H1 (cell line): ENCODE results near the gene DNMT1. TPM values are rescaled to one million over a fixed set of nuclear protein-coding genes. Genes with fewer than 3 reads are reported as not detected.

Experiments used
- CTCF ChIA-PET: fragments of 300-600 bp; sonication (Branson Sonifier 250); formaldehyde crosslinking; loops from one replicate; lab custom pipeline; 2021; ENCODE audit not compliant: partially characterized antibody; lab: Charles Lee
- POLR2A ChIA-PET: fragments of 300-600 bp; sonication (Branson Sonifier 250); formaldehyde crosslinking; loops from one replicate; lab custom pipeline; 2021; ENCODE audit warnings: inconsistent platforms; ENCODE audit not compliant: partially characterized antibody; lab: Charles Lee
- DNase-seq, 2 experiments: peaks; one replicate each; pipeline versions ENCODE4 v3.0.0 to v3.0.0-alpha.2; 2010 to 2022; ENCODE audit warnings: low spot score in 2 of 2, low read depth in 1 of 2, mixed read lengths in 1 of 2
- FAIRE-seq: peaks from 2 replicates; lab custom pipeline; 2011; peaks lifted over from hg19 to GRCh38; lab: Jason Lieb, UNC
- H2AFZ ChIP-seq: 2 replicates; pipeline ENCODE4 v1.8.1; 2012; ENCODE audit warnings: low read length, inconsistent platforms
- H2AK5ac ChIP-seq: 2 replicates; pipeline ENCODE4 v1.6.1; 2013; ENCODE audit warnings: low read depth, low read length
- H2BK120ac ChIP-seq: replicated peaks from 2 replicates; pipeline ENCODE3; 2013; ENCODE audit warnings: low read depth, low read length, inconsistent platforms
- H2BK12ac ChIP-seq: 2 replicates; pipeline ENCODE4 v1.6.1; 2013; ENCODE audit warnings: low read depth, low read length
- H2BK15ac ChIP-seq: 2 replicates; pipeline ENCODE4 v1.6.1; 2013; ENCODE audit warnings: low read length
- H2BK20ac ChIP-seq: 2 replicates; pipeline ENCODE4 v1.6.1; 2013; ENCODE audit warnings: low read length
- H2BK5ac ChIP-seq: 2 replicates; pipeline ENCODE4 v1.6.1; 2013; ENCODE audit warnings: low read depth, low read length
- H3K14ac ChIP-seq: 2 replicates; pipeline ENCODE4 v1.6.1; 2013; ENCODE audit warnings: inconsistent platforms; ENCODE audit not compliant: insufficient read length
- H3K18ac ChIP-seq: 2 replicates; pipeline ENCODE4 v1.6.1; 2013; ENCODE audit warnings: low read length; ENCODE audit errors: extremely low read depth
- H3K23ac ChIP-seq: 2 replicates; pipeline ENCODE4 v1.6.1; 2013; ENCODE audit warnings: inconsistent platforms; ENCODE audit not compliant: insufficient read length
- H3K23me2 ChIP-seq: 2 replicates; pipeline ENCODE4 v1.6.1; 2013; ENCODE audit warnings: low read depth, low read length
- H3K27ac ChIP-seq: 2 replicates; pipeline ENCODE4 v1.6.1; 2011; ENCODE audit warnings: low read depth, low read length, inconsistent platforms
- H3K27me3 ChIP-seq, 4 experiments: replicated peaks in 1 of 4; 1 replicate in 1 of 4; 2 replicates in 3 of 4; pipeline versions ENCODE4 v1.6.1 to v1.8.1; 2011 to 2013; ENCODE audit warnings: low read length in 3 of 4, mild to moderate bottlenecking in 3 of 4, inconsistent platforms in 2 of 4, mixed read lengths in 2 of 4, moderate library complexity in 1 of 4; ENCODE audit not compliant: control insufficient read depth in 3 of 4, insufficient read depth in 3 of 4; ENCODE audit errors: extremely low read depth in 1 of 4
- H3K36me3 ChIP-seq, 4 experiments: 2 replicates each; pipeline versions ENCODE4 v1.6.1 to v1.8.1; 2011 to 2013; ENCODE audit warnings: mild to moderate bottlenecking in 4 of 4, low read length in 3 of 4, moderate library complexity in 2 of 4, control low read depth in 1 of 4, inconsistent platforms in 1 of 4; ENCODE audit not compliant: insufficient read depth in 4 of 4, control insufficient read depth in 2 of 4
- H3K4ac ChIP-seq: replicated peaks from 2 replicates; pipeline ENCODE3; 2013; ENCODE audit warnings: low read length, low read depth, mixed read lengths, inconsistent platforms; ENCODE audit not compliant: insufficient read length
- H3K4me1 ChIP-seq, 4 experiments: replicated peaks in 1 of 4; 1 replicate in 1 of 4; 2 replicates in 3 of 4; pipeline versions ENCODE4 v1.6.1 to v1.8.1; 2011 to 2013; ENCODE audit warnings: low read length in 3 of 4, inconsistent platforms in 2 of 4, mixed read lengths in 1 of 4; ENCODE audit not compliant: insufficient read depth in 4 of 4, control insufficient read depth in 3 of 4
- H3K4me2 ChIP-seq, 2 experiments: 2 replicates each; pipeline versions ENCODE4 v1.6.1 to v1.8.1; 2011 to 2013; ENCODE audit warnings: low read depth in 2 of 2, low read length in 2 of 2, control low read depth in 1 of 2, inconsistent platforms in 1 of 2, mild to moderate bottlenecking in 1 of 2; ENCODE audit not compliant: insufficient read depth in 1 of 2
- H3K4me3 ChIP-seq, 4 experiments: fragments of 200-600, 300-600 bp in 1 of 4; sonication (generic), shearing (Covaris generic), sonication (Bioruptor Twin) in 1 of 4; 2 replicates each; pipeline versions ENCODE4 v1.5.1 to v1.8.1; 2011 to 2016; ENCODE audit warnings: low read length in 4 of 4, low read depth in 3 of 4, control low read depth in 2 of 4, inconsistent platforms in 2 of 4, mild to moderate bottlenecking in 2 of 4, mixed read lengths in 1 of 4, moderate library complexity in 1 of 4; ENCODE audit not compliant: insufficient read depth in 2 of 4; ENCODE audit errors: extremely low read depth in 1 of 4
- H3K56ac ChIP-seq: replicated peaks from 2 replicates; pipeline ENCODE3; 2013; ENCODE audit warnings: low read depth, mild to moderate bottlenecking, mixed read lengths, low read length, inconsistent platforms; ENCODE audit not compliant: insufficient read length
- H3K79me1 ChIP-seq: 2 replicates; pipeline ENCODE4 v1.6.1; 2013; ENCODE audit warnings: low read depth, low read length, control low read depth
- H3K79me2 ChIP-seq, 2 experiments: 2 replicates each; pipeline versions ENCODE4 v1.6.1 to v1.8.1; 2012 to 2013; ENCODE audit warnings: low read length in 2 of 2, mild to moderate bottlenecking in 2 of 2, inconsistent platforms in 1 of 2; ENCODE audit not compliant: insufficient read depth in 2 of 2, control insufficient read depth in 1 of 2
- H3K9ac ChIP-seq, 4 experiments: replicated peaks in 1 of 4; 1 replicate in 1 of 4; 2 replicates in 3 of 4; pipeline versions ENCODE4 v1.6.1 to v1.8.1; 2011 to 2013; ENCODE audit warnings: low read depth in 3 of 4, low read length in 3 of 4, control low read depth in 2 of 4, mild to moderate bottlenecking in 2 of 4, moderate library complexity in 2 of 4, inconsistent platforms in 1 of 4; ENCODE audit errors: extremely low read depth in 1 of 4
- H3K9me3 ChIP-seq, 2 experiments: 2 replicates each; pipeline versions ENCODE4 v1.6.1 to v1.8.1; 2012 to 2013; ENCODE audit warnings: mild to moderate bottlenecking in 2 of 2, moderate library complexity in 2 of 2, control low read depth in 1 of 2, inconsistent platforms in 1 of 2, low read depth in 1 of 2, low read length in 1 of 2, mixed read lengths in 1 of 2; ENCODE audit not compliant: insufficient read depth in 2 of 2
- H4K20me1 ChIP-seq, 2 experiments: replicated peaks in 1 of 2; 2 replicates each; pipeline versions ENCODE3 to v1.8.1; 2011 to 2013; ENCODE audit warnings: inconsistent platforms in 2 of 2, low read length in 2 of 2, mild to moderate bottlenecking in 1 of 2; ENCODE audit not compliant: insufficient read depth in 2 of 2, control insufficient read depth in 1 of 2
- H4K5ac ChIP-seq: 2 replicates; pipeline ENCODE4 v1.6.1; 2013; ENCODE audit warnings: low read length, low read depth, mixed read lengths, inconsistent platforms; ENCODE audit not compliant: insufficient read length
- H4K8ac ChIP-seq: 2 replicates; pipeline ENCODE4 v1.8.0; 2013; ENCODE audit warnings: mild to moderate bottlenecking, moderate library complexity, low read length, inconsistent platforms; ENCODE audit not compliant: insufficient read depth; ENCODE audit errors: extremely low read depth
- H4K91ac ChIP-seq: replicated peaks from 2 replicates; pipeline ENCODE3; 2013; ENCODE audit warnings: low read length, mixed read lengths, inconsistent platforms; ENCODE audit not compliant: insufficient read length
- BACH1 ChIP-seq: IDR thresholded peaks from 2 replicates; pipeline ENCODE4 v1.6.1; 2012; ENCODE audit warnings: low read length, improper control_type of control experiment
- RNF2 ChIP-seq: fragments of 200-900, 300-1000 bp; sonication (generic); IDR thresholded peaks from 2 replicates; pipeline ENCODE4 v1.7.1; 2016; ENCODE audit warnings: borderline replicate concordance, low read depth, mild to moderate bottlenecking, antibody characterized with exemption, low read length; ENCODE audit not compliant: poor library complexity, severe bottlenecking; ENCODE audit errors: missing control alignments
- SP4 ChIP-seq: IDR thresholded peaks from 2 replicates; pipeline ENCODE4 v1.6.1; 2012; ENCODE audit warnings: low read length, inconsistent platforms
- WGBS, 2 experiments: shearing (Covaris generic) in 1 of 2; methylation state at CpG; one replicate each; pipeline versions ENCODE4 v1.1.6 to v1.1.7; 2013 to 2015; ENCODE audit warnings: low lambda C conversion rate in 2 of 2, mixed read lengths in 2 of 2, inconsistent platforms in 1 of 2, low coverage in 1 of 2, missing lambda C conversion rate in 1 of 2; ENCODE audit not compliant: insufficient replicate concordance in 2 of 2, insufficient coverage in 1 of 2, insufficient read length in 1 of 2; ENCODE audit errors: extremely low coverage in 1 of 2, missing lambda C conversion rate in 1 of 2; 5-methylcytosine and 5-hydroxymethylcytosine counted together
- polyA plus RNA-seq, 7 experiments: library from polyadenylated mRNA; depleted of rRNA in 3 of 7; stranded (reverse) in 5 of 7; unstranded in 2 of 7; fragments of >200 nt in 5 of 7; fragments of 200-250 nt in 2 of 7; gene quantifications; 1 replicate in 5 of 7; 2 replicates in 1 of 7; 4 replicates in 1 of 7; pipeline versions ENCODE4 v1.2.1 to v1.2.3, GENCODE V29; 2011 to 2013; ENCODE audit warnings: missing spikeins in 2 of 7, mixed read lengths in 2 of 7
- total RNA-seq: library from RNA; stranded (reverse); fragmentation: NEBNext Ultra II Directional; extraction: Animal tissue kit (Norgen Biotek cat#: 25700); gene quantifications from 2 replicates; pipeline ENCODE4 v1.2.1, GENCODE V29; 2021
- TF ChIP-seq, protein P1 (sequence below), 3 experiments: IDR thresholded peaks; 1 replicate in 2 of 3; 2 replicates in 1 of 3; pipeline versions ENCODE4 v1.5.1 to v1.6.1; 2011; ENCODE audit warnings: low read length in 3 of 3, mild to moderate bottlenecking in 3 of 3, inconsistent platforms in 2 of 3, low read depth in 1 of 3, moderate library complexity in 1 of 3; ENCODE audit not compliant: insufficient read depth in 1 of 3; ENCODE audit errors: control extremely low read depth in 1 of 3

DNMT1 gene
- total and polyA plus RNA-seq, 2 of the 8 experiments (the other 6 are each of a cell fraction or from before 2014, with no cell fraction given): 101 to 210 TPM

DNA sequence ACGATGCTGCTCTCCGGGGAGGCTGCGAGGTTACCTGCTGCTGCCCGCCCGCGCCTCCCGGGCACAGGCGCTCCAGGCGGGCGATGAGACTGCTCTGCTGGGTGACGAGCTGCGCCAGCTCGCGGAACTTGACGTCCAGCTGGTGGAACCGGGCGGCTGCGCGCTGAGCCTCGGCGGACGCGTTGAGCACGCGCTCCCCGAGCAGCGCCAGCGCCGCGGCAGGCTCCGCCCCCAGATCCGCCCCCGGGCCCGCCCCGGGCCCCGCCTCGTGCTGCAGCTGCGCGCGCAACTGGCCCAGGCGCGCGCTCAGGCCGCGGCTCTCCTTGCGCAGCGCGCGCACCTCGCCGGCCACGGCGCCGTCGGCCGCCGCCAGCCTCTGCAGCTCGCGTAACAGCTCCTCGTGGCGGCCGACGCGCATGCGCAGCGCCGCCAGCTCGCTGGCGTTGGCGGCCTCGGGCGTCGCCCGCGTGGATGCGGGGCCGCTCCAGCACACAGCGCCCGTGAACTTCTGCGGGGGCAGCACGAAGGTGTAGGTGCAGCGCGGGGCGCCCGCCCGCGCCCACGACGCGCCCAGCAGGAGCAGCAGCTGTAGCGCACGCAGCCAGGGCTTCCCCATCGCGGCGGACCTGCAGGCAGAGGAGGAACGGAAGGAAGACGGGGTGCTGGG is 98.7 kb downstream of the DNMT1 start:
- peaks cover 0 to 6% (median 2%) of the 10 kb centered on the region in 4 experiments; a peak in 3 of 7 replicates for H3K4me1 ChIP-seq
- peaks cover 2% of the 10 kb centered on the region; the same call in 1 of the 2 replicates for H3K23me2 ChIP-seq
- no peak overlapping the region for H3K27ac ChIP-seq
- no peaks in the 10 kb centered on the region; a peak in 1 of 8 replicates for H3K36me3 ChIP-seq
- peak overlapping the region in 2 of 4 experiments; percentile 70 to 77; a peak in 5 of 7 replicates for H3K9ac ChIP-seq
- H2BK15ac ChIP-seq: no peak overlapping the region
- WGBS, 2 experiments: 6% methylated on average over 48 of the region's 97 CpGs; no CpG with 5 or more reads in 1 of the 2 experiments
- peak overlapping the region; percentile 81 for H4K5ac ChIP-seq
- H3K27me3 ChIP-seq: peaks cover 8 to 29% (median 23%) of the 10 kb centered on the region in 4 experiments
- H3K4me2 ChIP-seq: peak overlapping the region; percentile 41 to 76; a peak in 3 of 4 replicates
- no peak overlapping the region for H2BK120ac ChIP-seq
- ChIA-PET POLR2A (interaction anchor here (0.7 to 15.1 kb wide), 7 partner anchors 9 to 405 kb away, joined by 3 to 240 read pairs (median 3); partner anchors contain the start of genes P2RY11, PPAN and SHFL), CTCF (interaction anchor here (0.6 to 1.4 kb wide), 9 partner anchors 23 to 306 kb away, joined by 3 to 4 read pairs (median 3); no protein-coding TSS in a partner anchor)
- H3K23ac ChIP-seq: no peak overlapping the region
- no peak overlapping the region for H3K14ac ChIP-seq
- FAIRE-seq (no peak), DNase-seq (peak; percentile 79 to 96)
- H2BK20ac ChIP-seq: no peak overlapping the region
- no peaks in the 10 kb centered on the region for H3K79me1 ChIP-seq
- peak overlapping the region; percentile 98 for H4K8ac ChIP-seq
- no peaks in the 10 kb centered on the region for H3K79me2 ChIP-seq
- H3K4me3 ChIP-seq: peak overlapping the region; percentile 29 to 57 (median 39)
- peak overlapping the region; percentile 23; the same call in 1 of the 2 replicates for H2BK12ac ChIP-seq
- H3K56ac ChIP-seq: no peak overlapping the region
- no peak overlapping the region for H2AK5ac ChIP-seq
- peaks cover 0 to 2% of the 10 kb centered on the region in 2 experiments; a peak in 1 of 4 replicates for H3K9me3 ChIP-seq
- peak overlapping the region; percentile 93; the same call in 1 of the 2 replicates for H3K18ac ChIP-seq
- peaks cover 0 to 5% of the 10 kb centered on the region in 2 experiments for H4K20me1 ChIP-seq
- no peak overlapping the region for H3K4ac ChIP-seq
- H2BK5ac ChIP-seq: peak overlapping the region; percentile 77; the same call in 1 of the 2 replicates
- peak overlapping the region; percentile 92; the same call in 1 of the 2 replicates for H2AFZ ChIP-seq
- peak overlapping the region; percentile 98 for H4K91ac ChIP-seq
- 0 out of 2 replicates have a peak, but pooled peaks have one; percentile 3 for TF ChIP-seq BACH1
- TF ChIP-seq, protein P1, sequence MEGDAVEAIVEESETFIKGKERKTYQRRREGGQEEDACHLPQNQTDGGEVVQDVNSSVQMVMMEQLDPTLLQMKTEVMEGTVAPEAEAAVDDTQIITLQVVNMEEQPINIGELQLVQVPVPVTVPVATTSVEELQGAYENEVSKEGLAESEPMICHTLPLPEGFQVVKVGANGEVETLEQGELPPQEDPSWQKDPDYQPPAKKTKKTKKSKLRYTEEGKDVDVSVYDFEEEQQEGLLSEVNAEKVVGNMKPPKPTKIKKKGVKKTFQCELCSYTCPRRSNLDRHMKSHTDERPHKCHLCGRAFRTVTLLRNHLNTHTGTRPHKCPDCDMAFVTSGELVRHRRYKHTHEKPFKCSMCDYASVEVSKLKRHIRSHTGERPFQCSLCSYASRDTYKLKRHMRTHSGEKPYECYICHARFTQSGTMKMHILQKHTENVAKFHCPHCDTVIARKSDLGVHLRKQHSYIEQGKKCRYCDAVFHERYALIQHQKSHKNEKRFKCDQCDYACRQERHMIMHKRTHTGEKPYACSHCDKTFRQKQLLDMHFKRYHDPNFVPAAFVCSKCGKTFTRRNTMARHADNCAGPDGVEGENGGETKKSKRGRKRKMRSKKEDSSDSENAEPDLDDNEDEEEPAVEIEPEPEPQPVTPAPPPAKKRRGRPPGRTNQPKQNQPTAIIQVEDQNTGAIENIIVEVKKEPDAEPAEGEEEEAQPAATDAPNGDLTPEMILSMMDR (IDR thresholded peaks at IDR 0.05; ENCODE audit: control extremely low read depth in 1 of 3, insufficient read depth in 1 of 3, low read depth in 1 of 3, low read length in 3 of 3): 0 out of 4 replicates have a peak, but pooled peaks of 1 of the 3 experiments have one; percentile 6
- peak; percentile 53 for TF ChIP-seq RNF2
- TF ChIP-seq SP4: 0 out of 2 replicates have a peak, but pooled peaks have one; percentile 40
